ENCODE results near the gene NSL1. TPM values are rescaled to one million over a fixed set of nuclear protein-coding genes. Genes with fewer than 3 reads are reported as not detected.

Gene NSL1
- total RNA-seq, 1 donor from 2014 or later, result 28.7 TPM

- no peaks in the 10 kb centered on the region for H3K27me3 Mint-ChIP-seq (ENCODE audit: unreplicated experiment)
- no peak overlapping the region for H3K27ac Mint-ChIP-seq (ENCODE audit: unreplicated experiment)
- H3K36me3 Mint-ChIP-seq (ENCODE audit: unreplicated experiment), result no peaks in the 10 kb centered on the region
- peaks cover 14% of the 10 kb centered on the region for H3K4me1 Mint-ChIP-seq (ENCODE audit: unreplicated experiment)
- TF ChIP-seq CTCF (IDR thresholded peaks at IDR 0.05), result no peak
- H3K9me3 Mint-ChIP-seq (ENCODE audit: unreplicated experiment), result no peaks in the 10 kb centered on the region
- DNase-seq (ENCODE audit: extremely low spot score, unreplicated experiment), result no peak
- H3K4me3 Mint-ChIP-seq (ENCODE audit: unreplicated experiment), result no peak overlapping the region
Observed at GRCh38 chr1:212754193-212754592, 37.4 kb downstream of the NSL1 start.

- no peak overlapping the region for H3K4me3 Mint-ChIP-seq (ENCODE audit: unreplicated experiment)
- no peaks in the 10 kb centered on the region for H3K36me3 Mint-ChIP-seq (ENCODE audit: unreplicated experiment)
- no peak for TF ChIP-seq CTCF (IDR thresholded peaks at IDR 0.05)
- H3K4me1 Mint-ChIP-seq (ENCODE audit: unreplicated experiment), result peaks cover 14% of the 10 kb centered on the region
- no peak overlapping the region for H3K27ac Mint-ChIP-seq (ENCODE audit: unreplicated experiment)
- no peaks in the 10 kb centered on the region for H3K9me3 Mint-ChIP-seq (ENCODE audit: unreplicated experiment)
- no peak for DNase-seq (ENCODE audit: extremely low spot score, unreplicated experiment)
- H3K27me3 Mint-ChIP-seq (ENCODE audit: unreplicated experiment), result no peaks in the 10 kb centered on the region
Observed at GRCh38 chr1:212753749-212754148, 37.8 kb downstream of the NSL1 start.

DNA sequence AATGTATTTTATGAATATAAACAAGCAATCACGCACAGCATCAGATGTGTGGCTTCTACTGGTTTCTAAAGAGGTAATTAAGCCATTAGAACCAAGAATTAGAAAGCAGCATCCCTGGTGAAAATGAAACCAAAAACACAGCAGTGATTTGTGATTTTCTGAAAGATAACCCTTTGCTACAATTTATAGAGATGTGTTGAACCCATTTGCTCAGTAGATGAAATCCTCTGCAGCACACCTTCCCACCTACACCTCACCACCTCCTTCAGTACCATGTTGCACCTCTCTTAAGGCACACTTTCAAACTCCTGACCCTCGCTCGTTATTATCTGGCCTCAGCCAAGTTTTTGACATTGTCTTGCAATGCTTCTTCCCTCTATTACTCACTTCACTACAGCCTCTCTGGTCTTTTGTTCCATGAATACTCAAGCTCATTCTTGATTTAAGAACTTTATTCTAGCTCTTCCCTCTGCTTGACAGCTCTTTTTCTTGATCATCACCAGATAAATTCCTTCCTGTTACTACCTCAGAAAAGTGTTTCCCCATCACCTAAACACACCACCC lies 38.6 kb downstream of the NSL1 start:
- H3K27me3 Mint-ChIP-seq (ENCODE audit: unreplicated experiment), result no peaks in the 10 kb centered on the region
- no peak for DNase-seq (ENCODE audit: extremely low spot score, unreplicated experiment)
- TF ChIP-seq CTCF (IDR thresholded peaks at IDR 0.05), result no peak
- H3K9me3 Mint-ChIP-seq (ENCODE audit: unreplicated experiment), result no peaks in the 10 kb centered on the region
- peaks cover 14% of the 10 kb centered on the region for H3K4me1 Mint-ChIP-seq (ENCODE audit: unreplicated experiment)
- no peak overlapping the region for H3K4me3 Mint-ChIP-seq (ENCODE audit: unreplicated experiment)
- no peaks in the 10 kb centered on the region for H3K36me3 Mint-ChIP-seq (ENCODE audit: unreplicated experiment)
- no peak overlapping the region for H3K27ac Mint-ChIP-seq (ENCODE audit: unreplicated experiment)

GRCh38 chr1:212752252-212752933 lies 39.2 kb downstream of the NSL1 start:
- Mint-ChIP-seq H3K4me1 (ENCODE audit: unreplicated experiment) (peaks cover 14% of the 10 kb centered on the region), H3K4me3 (ENCODE audit: unreplicated experiment) (no peak overlapping the region), H3K9me3 (ENCODE audit: unreplicated experiment) (peaks cover under 1% of the 10 kb centered on the region), H3K27ac (ENCODE audit: unreplicated experiment) (no peak overlapping the region), H3K27me3 (ENCODE audit: unreplicated experiment) (no peaks in the 10 kb centered on the region), H3K36me3 (ENCODE audit: unreplicated experiment) (no peaks in the 10 kb centered on the region)
- no peak for DNase-seq (ENCODE audit: extremely low spot score, unreplicated experiment)
- no peak for TF ChIP-seq CTCF (IDR thresholded peaks at IDR 0.05)

DNA sequence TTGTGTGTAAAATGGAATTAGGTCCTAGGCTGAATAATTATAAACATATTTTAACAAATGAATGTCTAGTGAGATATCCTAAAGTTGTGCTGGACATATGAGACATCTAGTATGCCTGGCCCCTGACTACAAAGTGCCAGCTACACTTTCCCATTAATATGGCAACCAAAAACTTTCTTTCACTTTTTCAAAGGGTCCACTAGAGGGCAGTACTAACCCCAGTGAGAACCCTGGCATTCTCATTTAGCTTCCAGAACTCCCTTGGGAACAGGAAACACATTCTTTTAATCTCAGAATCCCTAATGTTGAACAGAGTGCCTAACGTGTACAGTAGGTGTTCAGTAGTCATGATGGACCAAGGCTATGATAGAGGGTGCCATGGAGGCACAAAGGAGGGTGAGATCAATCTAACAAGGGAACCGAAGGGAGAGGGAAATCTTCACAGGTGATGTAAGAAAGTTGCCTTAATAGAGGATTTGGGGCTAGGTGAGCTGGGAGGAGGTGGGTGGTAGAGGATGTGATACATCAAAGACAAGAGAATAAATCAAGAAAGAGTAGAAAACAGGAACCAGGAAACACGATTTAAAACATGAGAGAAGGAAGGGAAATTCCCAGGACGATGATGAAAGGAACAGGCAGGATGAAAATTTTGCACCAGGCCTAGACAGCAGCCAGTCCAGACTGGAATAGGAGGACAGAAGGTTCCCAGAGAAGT lies 41.6 kb downstream of the NSL1 start:
- TF ChIP-seq CTCF (IDR thresholded peaks at IDR 0.05), result peak; percentile 71
- H3K9me3 Mint-ChIP-seq (ENCODE audit: unreplicated experiment), result peaks cover 3% of the 10 kb centered on the region

More for the DNA sequence above, 41.6 kb downstream of the NSL1 start:
- no peak for DNase-seq (ENCODE audit: extremely low spot score, unreplicated experiment)
- Mint-ChIP-seq H3K27ac (ENCODE audit: unreplicated experiment) (no peak overlapping the region), H3K4me1 (ENCODE audit: unreplicated experiment) (peaks cover 14% of the 10 kb centered on the region), H3K27me3 (ENCODE audit: unreplicated experiment) (no peaks in the 10 kb centered on the region), H3K36me3 (ENCODE audit: unreplicated experiment) (peaks cover 7% of the 10 kb centered on the region), H3K4me3 (ENCODE audit: unreplicated experiment) (no peak overlapping the region)

Measured in osteocyte (in vitro differentiated cells).